MG63 (cell line): Measurements from ENCODE around the gene OSBPL6. TPM values are rescaled to one million over a fixed set of nuclear protein-coding genes. Genes with fewer than 3 reads are reported as not detected.

Experiments used
- DNase-seq: peaks from one replicate; pipeline ENCODE4 v3.0.0-alpha.2; 2020
- H3K27me3 ChIP-seq: fragments of 250-450 bp; sonication (Bioruptor Pico); 2 replicates; pipeline ENCODE4 v1.5.1; 2020; ENCODE audit warnings: mild to moderate bottlenecking, moderate library complexity
- H3K36me3 ChIP-seq: fragments of 250-450 bp; sonication (Bioruptor Pico); 2 replicates; pipeline ENCODE4 v1.5.1; 2020; ENCODE audit warnings: mild to moderate bottlenecking, moderate library complexity
- H3K4me3 ChIP-seq: fragments of 250-450 bp; sonication (Bioruptor Pico); 2 replicates; pipeline ENCODE4 v1.5.1; 2020; ENCODE audit warnings: mild to moderate bottlenecking, moderate library complexity
- H3K9me3 ChIP-seq: fragments of 250-450 bp; sonication (Bioruptor Pico); 2 replicates; pipeline ENCODE4 v1.5.1; 2020; ENCODE audit warnings: mild to moderate bottlenecking, moderate library complexity
- total RNA-seq: library from RNA; depleted of rRNA; stranded (reverse); fragments of >200 nt; shearing (Covaris generic); gene quantifications from 2 replicates; pipeline ENCODE4 v1.2.3, GENCODE V29; 2014; ENCODE audit warnings: low replicate concordance

Gene OSBPL6
- total RNA-seq, 1 experiment from 2014 or later, result 2.1 TPM

DNA sequence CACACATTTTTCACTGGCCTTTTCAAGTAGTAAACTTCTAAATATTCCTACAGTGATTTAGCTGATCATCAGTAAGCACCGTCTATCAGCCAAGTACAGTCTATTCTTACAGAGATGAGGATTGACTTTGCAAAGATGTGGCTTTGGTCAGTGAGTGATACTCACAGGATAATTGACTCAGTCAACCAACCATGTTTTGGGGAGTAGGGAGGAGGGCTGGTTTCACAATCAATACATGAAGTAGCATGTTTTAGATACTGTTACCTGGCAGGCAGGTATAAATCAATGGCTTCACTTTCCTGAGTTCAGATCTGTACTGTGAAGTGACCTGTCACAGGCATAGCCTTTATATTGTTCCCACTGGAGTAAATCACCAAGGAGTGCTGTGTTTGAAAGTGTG is 27.2 kb downstream of the OSBPL6 start:
- Histone ChIP-seq H3K27me3 (no peaks in the 10 kb centered on the region), H3K4me3 (no peak overlapping the region), H3K36me3 (no peaks in the 10 kb centered on the region), H3K9me3 (no peaks in the 10 kb centered on the region)
- no peak for DNase-seq

DNA sequence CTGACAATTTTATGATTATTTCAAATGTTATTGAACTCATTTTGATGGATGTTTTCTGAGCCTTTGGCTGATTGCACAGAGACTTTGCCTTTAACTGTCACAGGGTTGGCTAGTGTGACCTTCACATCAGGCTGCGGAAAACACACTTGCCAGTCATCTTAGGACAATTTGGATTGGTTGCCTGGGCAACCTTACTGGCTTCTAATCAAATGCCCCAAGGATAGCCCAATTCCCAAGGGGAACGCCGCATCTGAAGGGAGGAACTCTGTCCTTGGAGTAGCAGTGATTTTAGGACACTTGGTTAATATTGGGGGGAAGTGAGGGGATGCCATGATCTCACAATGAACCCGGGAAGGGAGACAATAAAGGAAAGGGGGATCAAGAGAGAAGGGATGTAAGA is 29.5 kb downstream of the OSBPL6 start:
- DNase-seq, result no peak
- no peaks in the 10 kb centered on the region for H3K27me3 ChIP-seq
- H3K4me3 ChIP-seq, result no peak overlapping the region
- no peaks in the 10 kb centered on the region for H3K36me3 ChIP-seq
- H3K9me3 ChIP-seq, result no peaks in the 10 kb centered on the region

DNA sequence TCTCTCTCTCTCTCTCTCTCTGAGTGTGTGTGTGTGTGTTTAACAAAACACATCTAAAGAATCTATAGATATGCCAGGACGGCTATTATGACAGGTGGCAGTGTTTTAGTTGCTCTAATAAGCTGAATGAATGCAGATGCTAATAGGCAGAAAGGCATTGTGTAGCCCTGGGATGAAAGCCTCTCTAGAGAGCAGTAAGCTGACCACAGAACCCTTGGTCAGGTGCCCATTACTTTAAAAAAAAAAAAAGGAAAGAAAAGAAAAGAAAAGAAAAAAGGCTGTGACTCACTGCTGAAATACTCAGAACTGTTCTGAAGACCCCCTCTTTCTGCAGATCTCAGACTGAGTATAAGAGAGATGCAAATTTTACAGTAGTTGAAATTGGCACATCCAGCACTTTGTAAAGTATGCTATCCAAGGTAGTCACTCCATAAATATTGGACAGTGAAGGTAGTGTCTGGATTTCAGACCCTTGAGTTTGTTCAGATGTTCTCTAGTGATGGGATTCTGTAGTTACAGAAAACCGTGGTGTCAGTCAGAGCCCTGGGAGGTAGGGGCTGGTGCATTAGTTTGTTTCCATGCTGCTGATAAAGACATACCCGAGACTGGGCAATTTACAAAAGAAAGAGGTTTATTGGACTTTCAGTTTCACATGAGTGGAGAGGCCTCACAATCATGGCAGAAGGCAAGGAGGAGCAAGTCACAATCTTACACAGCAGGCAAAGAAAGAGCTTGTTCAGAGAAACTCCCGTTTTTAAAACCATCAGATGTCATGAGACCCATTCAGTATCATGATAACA is 30.9 kb downstream of the OSBPL6 start:
- H3K4me3 ChIP-seq, result no peak overlapping the region
- H3K27me3 ChIP-seq, result no peaks in the 10 kb centered on the region
- DNase-seq, result no peak
- no peaks in the 10 kb centered on the region for H3K36me3 ChIP-seq
- H3K9me3 ChIP-seq, result no peaks in the 10 kb centered on the region

DNA sequence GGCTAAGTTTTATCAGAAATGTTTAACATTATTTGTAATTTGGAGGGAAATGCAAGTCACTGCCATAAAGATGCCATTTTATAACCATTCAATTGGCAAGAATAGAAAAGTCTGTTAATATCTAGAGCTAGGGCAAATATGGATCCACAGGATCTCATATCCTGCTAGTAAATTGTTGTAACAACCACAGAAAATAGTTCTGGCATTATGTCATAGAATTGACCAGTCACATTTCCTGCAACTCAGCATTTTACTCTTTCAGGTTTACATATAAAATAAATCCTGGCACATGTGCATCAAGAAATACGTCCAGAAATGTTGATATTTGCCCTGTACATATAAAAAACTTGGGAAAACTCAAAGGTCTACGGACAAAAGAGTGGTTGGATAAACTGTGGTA is 32.9 kb downstream of the OSBPL6 start:
- no peak for DNase-seq
- Histone ChIP-seq H3K36me3 (no peaks in the 10 kb centered on the region), H3K27me3 (no peaks in the 10 kb centered on the region), H3K4me3 (no peak overlapping the region), H3K9me3 (no peaks in the 10 kb centered on the region)

DNA sequence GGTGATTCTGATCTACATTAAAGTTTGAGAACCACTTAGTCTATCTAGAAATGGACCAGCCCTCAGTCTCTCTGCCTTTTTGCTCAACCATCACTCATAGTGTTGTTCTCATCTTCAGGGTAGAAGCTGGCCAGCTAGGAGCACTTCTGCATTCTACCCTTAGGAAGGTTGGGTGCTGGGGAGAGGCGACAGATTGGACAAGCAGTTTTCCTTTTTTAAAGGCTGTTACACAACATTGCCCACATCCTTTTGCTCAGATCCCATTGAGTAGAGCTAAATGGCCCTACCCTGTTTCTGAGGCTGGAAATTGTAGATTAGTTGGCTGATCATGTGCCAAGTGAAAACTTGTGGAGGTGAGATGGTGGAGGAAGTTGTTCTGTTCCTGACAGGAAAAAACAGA is 35.6 kb downstream of the OSBPL6 start:
- Histone ChIP-seq H3K4me3 (no peak overlapping the region), H3K36me3 (no peaks in the 10 kb centered on the region), H3K27me3 (no peaks in the 10 kb centered on the region), H3K9me3 (no peaks in the 10 kb centered on the region)
- no peak for DNase-seq

DNA sequence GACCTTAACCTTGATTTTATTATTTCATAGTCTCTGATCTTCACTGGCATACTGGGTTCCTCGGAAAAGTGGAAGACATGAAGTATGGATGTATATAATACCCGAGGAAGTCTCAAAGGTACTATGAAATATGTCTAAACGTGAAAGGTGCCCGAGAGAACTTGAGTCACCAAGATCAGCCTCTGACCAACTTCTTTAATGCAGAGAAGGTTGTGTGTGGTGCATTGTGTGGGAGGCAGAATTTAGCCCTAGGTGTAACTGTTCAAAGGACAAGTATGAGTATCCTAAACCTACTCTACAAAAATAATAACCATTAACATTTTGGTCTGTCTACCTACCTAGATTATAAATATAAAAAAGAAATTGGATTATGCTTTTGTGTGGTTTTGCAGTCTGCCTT is 36.1 kb downstream of the OSBPL6 start:
- DNase-seq, result no peak
- Histone ChIP-seq H3K4me3 (no peak overlapping the region), H3K27me3 (no peaks in the 10 kb centered on the region), H3K36me3 (no peaks in the 10 kb centered on the region), H3K9me3 (no peaks in the 10 kb centered on the region)

DNA sequence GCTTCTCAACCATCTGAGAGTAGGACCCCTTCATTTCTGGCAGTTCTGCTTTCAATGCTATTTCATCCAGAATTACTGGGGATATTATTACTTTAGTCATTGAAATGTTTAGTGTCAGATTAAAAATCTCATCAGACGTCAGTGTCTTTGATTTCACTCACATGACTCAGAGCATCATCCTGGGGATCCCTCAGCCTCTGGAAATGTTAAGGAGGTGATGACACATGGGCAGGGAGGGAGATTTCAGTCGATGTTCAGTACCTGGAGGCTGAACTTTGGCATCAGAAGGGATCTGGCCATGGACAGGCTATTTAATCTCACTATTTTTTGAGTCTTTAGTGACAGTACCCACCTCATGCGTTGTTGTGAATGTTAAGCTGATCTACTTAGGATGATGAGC is 39.1 kb downstream of the OSBPL6 start:
- Histone ChIP-seq H3K36me3 (no peaks in the 10 kb centered on the region), H3K4me3 (no peak overlapping the region)
- DNase-seq, result no peak

DNA sequence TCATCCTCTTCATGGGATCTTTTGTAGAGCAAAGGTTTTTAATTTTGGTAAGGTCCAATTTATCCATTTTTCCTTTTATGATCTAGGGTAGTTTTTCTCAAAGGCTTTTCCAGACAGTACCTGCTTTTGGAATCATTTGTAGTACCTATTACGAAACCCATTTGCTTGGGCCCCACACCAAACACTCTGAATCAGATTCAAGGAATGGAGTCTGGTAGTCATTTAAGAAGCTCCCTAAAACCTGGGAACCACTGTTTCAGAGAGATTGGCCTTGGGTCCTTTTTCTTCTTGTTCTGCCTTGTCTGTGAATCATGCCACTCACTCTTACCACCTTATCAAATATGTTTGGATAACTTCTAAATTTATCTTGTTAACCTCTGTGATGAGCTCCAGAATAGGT is 40.3 kb downstream of the OSBPL6 start:
- H3K9me3 ChIP-seq, result no peaks in the 10 kb centered on the region
- H3K27me3 ChIP-seq, result no peaks in the 10 kb centered on the region
- no peak overlapping the region for H3K4me3 ChIP-seq
- no peaks in the 10 kb centered on the region for H3K36me3 ChIP-seq
- no peak for DNase-seq

More for the DNA sequence above, 39.1 kb downstream of the OSBPL6 start:
- H3K27me3 ChIP-seq, result no peaks in the 10 kb centered on the region
- H3K9me3 ChIP-seq, result no peaks in the 10 kb centered on the region

DNA sequence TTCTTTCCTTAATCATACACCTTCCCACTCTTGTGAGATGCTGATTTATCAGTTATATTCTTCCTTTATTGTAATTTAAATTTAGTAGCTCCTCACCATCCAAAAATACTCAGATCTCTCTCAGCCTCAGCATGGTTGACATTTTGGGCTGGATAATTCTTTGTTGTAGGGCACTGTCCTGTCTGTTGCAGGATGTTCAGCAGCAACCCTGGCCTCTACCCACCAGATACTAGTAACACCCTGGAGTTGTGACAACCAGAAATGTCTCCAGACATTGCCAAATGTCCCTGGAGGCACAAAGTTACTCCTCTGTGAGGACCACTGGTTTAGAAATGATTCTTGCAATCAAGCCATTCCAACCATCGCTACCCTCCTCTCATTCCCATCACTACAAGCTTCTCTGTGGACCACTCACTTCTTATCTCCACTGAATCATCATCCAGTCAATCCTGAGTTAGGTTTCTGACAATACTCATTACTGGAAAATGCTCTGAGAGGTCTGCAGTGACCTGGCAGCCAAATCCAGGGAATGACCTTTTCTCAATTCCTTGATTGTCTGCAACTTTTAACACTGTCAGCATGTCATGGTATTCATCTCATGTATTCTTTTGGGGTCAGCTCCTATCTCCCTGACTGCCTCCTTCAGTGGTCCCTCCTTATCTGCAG is 43.3 kb downstream of the OSBPL6 start:
- peak; percentile 4 for DNase-seq
- Histone ChIP-seq H3K27me3 (no peaks in the 10 kb centered on the region), H3K4me3 (no peak overlapping the region), H3K9me3 (no peaks in the 10 kb centered on the region), H3K36me3 (no peaks in the 10 kb centered on the region)

DNA sequence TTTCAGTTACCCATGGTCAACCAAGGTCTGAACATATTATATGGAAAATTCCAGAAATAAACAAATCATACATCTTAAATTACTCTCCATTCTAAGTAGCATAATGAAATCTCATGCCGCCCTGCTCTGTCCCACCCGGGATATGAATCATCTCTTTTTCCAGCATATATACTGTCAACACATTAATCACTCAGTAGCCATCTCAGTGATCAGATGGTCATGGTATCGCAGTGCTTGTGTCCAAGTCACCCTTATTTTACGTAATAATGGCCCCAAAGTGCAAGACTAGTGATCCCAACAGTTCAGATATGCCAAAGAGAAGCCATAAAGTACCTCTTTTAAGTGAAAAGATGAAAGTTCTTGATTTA is 43.8 kb downstream of the OSBPL6 start:
- no peaks in the 10 kb centered on the region for H3K27me3 ChIP-seq
- H3K9me3 ChIP-seq, result no peaks in the 10 kb centered on the region

DNA sequence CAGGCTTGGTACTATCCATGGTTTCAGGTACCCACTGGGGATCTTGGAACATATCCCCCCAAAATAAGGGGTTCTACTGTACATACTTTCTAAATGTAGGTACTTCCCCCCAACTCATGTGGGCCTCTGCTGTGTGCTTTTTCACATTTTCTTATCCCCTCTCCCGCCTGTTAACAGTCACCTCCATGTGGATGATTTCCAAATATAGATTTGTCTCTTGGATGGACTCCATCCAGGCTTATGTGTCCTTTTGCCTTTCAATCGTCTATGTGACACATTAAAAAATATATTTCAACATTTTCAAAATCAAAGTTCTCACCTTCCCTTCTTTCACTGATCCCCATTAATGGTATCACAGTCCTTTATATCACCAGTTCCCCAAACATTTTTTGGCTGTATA is 44.4 kb downstream of the OSBPL6 start:
- Histone ChIP-seq H3K27me3 (no peaks in the 10 kb centered on the region), H3K36me3 (no peaks in the 10 kb centered on the region), H3K9me3 (no peaks in the 10 kb centered on the region), H3K4me3 (no peak overlapping the region)
- no peak for DNase-seq

More for the DNA sequence above, 43.8 kb downstream of the OSBPL6 start:
- Histone ChIP-seq H3K4me3 (no peak overlapping the region), H3K36me3 (no peaks in the 10 kb centered on the region)
- DNase-seq, result peak; percentile 10

DNA sequence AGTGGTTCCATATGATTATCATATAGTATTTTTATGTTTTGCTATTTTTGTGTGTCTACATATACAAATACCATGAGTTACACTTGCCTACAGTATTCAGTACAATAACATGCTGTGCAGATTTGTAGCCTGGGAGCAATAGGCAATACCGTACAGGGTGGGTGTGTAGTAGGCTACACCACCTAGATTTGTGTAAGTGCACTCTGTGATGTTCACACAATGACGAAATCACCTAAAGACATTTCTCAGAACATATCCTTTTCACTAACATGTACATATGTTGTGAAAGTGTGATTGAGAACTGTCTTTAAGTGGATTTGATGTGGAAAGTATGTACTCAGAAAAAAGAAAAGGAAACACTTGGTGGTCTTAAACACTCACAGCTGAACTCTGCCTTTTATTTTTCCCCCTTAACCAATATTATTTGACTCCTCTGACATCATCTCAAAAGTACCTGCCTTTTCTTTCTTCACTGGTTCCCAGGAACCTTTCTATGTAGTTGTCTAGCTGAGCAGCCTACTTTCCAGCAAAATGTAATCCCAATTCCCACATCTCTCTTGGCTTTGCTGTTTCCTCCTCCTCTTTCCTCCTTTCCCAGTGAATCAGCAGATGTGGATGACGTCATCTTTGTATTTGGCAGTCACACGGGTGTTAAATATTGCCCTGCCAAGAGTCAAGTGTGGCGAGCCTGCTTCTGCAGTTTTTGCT is 47.7 kb downstream of the OSBPL6 start:
- no peaks in the 10 kb centered on the region for H3K36me3 ChIP-seq
- H3K27me3 ChIP-seq, result no peaks in the 10 kb centered on the region
- peak; percentile 71 for DNase-seq
- no peaks in the 10 kb centered on the region for H3K9me3 ChIP-seq
- no peak overlapping the region for H3K4me3 ChIP-seq

DNA sequence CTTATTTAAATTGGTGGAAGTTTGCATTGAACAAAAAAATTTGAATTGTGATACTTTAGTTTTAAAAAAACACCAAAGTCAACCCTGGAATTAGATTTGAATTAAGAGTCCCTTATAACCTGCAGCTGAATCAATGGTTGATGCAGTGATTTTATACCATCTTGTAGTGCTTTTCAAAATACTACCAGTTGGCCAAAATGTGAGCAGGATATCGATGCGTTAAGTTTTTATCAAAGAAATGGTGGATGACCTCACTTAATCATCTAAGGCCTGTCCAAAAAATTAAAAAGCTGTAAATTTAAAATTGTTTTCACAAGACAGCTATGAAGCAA is 48.2 kb downstream of the OSBPL6 start:
- H3K4me3 ChIP-seq, result no peak overlapping the region
- no peaks in the 10 kb centered on the region for H3K27me3 ChIP-seq
- DNase-seq, result no peak
- no peaks in the 10 kb centered on the region for H3K9me3 ChIP-seq
- no peaks in the 10 kb centered on the region for H3K36me3 ChIP-seq

DNA sequence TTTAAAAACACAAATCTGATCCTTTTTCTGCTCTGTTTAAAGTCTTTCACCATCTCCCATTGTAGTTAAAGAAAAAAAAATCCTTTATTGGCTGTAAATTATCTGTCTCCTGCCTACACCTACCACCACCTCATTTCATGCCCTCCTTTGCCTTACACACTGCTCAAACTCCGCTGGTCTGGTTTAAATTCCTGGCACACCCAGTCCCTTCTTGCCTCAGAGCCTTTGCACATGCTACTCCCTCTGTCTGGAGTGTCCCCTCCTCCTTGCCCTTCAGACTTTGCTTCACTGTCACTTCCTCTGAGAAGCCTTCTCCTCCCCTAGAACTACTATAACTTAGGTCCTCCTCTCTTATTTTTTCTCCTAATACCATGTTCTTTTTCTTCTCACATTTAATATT is 49.6 kb downstream of the OSBPL6 start:
- DNase-seq, result no peak
- H3K27me3 ChIP-seq, result no peaks in the 10 kb centered on the region
- H3K4me3 ChIP-seq, result no peak overlapping the region
- no peaks in the 10 kb centered on the region for H3K36me3 ChIP-seq
- H3K9me3 ChIP-seq, result no peaks in the 10 kb centered on the region

DNA sequence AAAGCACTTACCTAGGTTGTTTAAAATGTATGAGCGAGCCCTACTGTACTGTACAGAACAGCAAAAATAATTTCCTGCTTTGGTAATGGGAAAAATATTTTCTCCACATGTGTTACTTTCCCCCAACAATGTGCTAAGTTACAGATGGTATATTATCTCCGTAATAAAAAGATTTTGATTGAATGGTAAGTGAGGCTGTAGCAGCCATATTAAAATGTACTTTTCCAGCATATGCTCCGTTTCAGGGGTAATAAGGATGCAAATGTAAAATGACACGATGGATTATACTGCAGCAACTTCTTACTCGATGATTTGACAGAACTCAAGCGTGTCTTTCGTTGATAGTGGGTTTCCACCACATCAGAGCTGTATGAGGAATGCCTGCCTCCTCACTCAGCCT is 50.5 kb downstream of the OSBPL6 start:
- no peaks in the 10 kb centered on the region for H3K9me3 ChIP-seq
- H3K36me3 ChIP-seq, result no peaks in the 10 kb centered on the region
- no peak overlapping the region for H3K4me3 ChIP-seq
- no peaks in the 10 kb centered on the region for H3K27me3 ChIP-seq
- no peak for DNase-seq

DNA sequence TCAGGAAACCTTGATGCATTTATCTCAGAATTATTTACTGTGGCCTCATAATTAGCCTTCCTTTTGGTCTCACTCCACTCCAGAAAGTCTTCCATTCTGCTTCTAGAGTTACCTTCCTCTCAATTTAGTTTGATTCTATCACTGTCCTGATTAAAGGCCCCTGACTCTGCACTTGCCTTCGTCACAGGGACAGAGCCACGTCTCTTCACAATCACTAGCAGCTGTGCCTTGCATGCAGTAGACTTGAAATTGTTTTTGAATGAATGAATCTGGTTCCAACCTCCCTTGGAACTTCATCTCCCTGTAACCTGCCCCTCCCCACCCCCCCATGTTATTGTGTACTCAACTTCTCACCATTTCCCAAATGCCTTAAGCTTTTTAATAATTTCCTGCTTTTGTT is 52.4 kb downstream of the OSBPL6 start:
- no peak for DNase-seq
- Histone ChIP-seq H3K27me3 (no peaks in the 10 kb centered on the region), H3K9me3 (no peaks in the 10 kb centered on the region), H3K4me3 (no peak overlapping the region), H3K36me3 (no peaks in the 10 kb centered on the region)

DNA sequence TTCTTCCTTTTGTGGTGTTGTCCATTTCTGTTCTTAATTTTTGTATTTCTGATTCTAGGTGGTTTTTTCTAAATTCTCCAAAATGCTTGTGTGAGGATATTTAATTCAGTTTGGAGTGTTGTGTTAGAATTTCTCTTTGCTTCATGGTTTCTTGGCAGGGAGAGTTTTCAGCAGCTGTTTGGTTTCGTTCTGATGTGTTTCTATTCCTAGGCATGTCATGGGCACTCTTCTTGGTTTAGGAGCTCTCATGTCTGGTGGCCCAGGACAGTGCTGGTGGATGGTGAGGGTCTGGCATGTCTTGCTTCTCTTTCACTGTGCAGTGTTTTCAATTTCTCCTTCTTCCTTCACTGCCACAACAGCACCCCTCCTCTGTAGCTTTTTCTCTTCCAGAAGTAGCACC is 52.9 kb downstream of the OSBPL6 start:
- Histone ChIP-seq H3K27me3 (no peaks in the 10 kb centered on the region), H3K9me3 (no peaks in the 10 kb centered on the region), H3K36me3 (no peaks in the 10 kb centered on the region), H3K4me3 (no peak overlapping the region)
- DNase-seq, result no peak

DNA sequence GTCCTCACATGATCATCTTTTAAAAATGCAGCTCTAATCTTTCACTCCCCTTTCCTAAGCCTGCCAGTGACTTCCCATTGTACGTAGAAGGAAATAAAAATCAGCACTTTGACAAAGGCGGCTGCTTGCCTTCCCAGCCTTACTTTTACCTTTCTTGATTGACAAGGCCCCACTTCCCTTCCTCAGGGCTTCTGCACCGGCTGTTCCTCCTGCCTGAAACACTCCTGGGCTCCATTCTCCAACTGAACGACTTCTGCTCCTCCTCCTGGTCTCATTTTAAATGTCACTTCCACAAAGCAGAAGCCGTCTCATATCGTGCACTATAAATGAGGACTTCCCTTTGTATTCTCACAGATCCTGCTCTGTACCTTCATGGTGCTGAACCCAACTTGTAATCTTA is 56.1 kb downstream of the OSBPL6 start:
- Histone ChIP-seq H3K27me3 (no peaks in the 10 kb centered on the region), H3K4me3 (no peak overlapping the region), H3K9me3 (no peaks in the 10 kb centered on the region), H3K36me3 (no peaks in the 10 kb centered on the region)
- DNase-seq, result no peak
